ENCODE measurements around the gene BACH1.

Gene BACH1

GRCh38 chr21:29321217-29321616 lies 22.5 kb downstream of the BACH1 start:
- DNase-seq (ENCODE audit: low spot score) (no peak), ATAC-seq (ENCODE audit: low read depth) (no peak)
- no peaks in the 10 kb centered on the region for H3K9me3 ChIP-seq (ENCODE audit: severe bottlenecking)
- no peaks in the 10 kb centered on the region for H3K27me3 ChIP-seq (ENCODE audit: insufficient read depth, poor library complexity, severe bottlenecking)
- no peak overlapping the region for H3K27ac ChIP-seq (ENCODE audit: poor library complexity, severe bottlenecking)
- no peak overlapping the region for H3K4me3 ChIP-seq (ENCODE audit: severe bottlenecking)
- peaks cover 70% of the 10 kb centered on the region for H3K36me3 ChIP-seq (ENCODE audit: low read depth)
- no peak for TF ChIP-seq CTCF (IDR thresholded peaks at IDR 0.05; ENCODE audit: poor library complexity, severe bottlenecking)
- no peaks in the 10 kb centered on the region for H3K4me1 ChIP-seq (ENCODE audit: insufficient read depth, poor library complexity, severe bottlenecking)

- no peak overlapping the region for H3K27ac ChIP-seq (ENCODE audit: poor library complexity, severe bottlenecking)
- no peaks in the 10 kb centered on the region for H3K9me3 ChIP-seq (ENCODE audit: severe bottlenecking)
- no peaks in the 10 kb centered on the region for H3K4me1 ChIP-seq (ENCODE audit: insufficient read depth, poor library complexity, severe bottlenecking)
- no peak overlapping the region for H3K4me3 ChIP-seq (ENCODE audit: severe bottlenecking)
- DNase-seq (ENCODE audit: low spot score), result no peak
- no peak for ATAC-seq (ENCODE audit: low read depth)
- TF ChIP-seq CTCF (IDR thresholded peaks at IDR 0.05; ENCODE audit: poor library complexity, severe bottlenecking), result no peak
- no peaks in the 10 kb centered on the region for H3K27me3 ChIP-seq (ENCODE audit: insufficient read depth, poor library complexity, severe bottlenecking)
- peaks cover 70% of the 10 kb centered on the region for H3K36me3 ChIP-seq (ENCODE audit: low read depth)
Measured at GRCh38 chr21:29321932-29322928, 23.5 kb downstream of the BACH1 start.

- DNase-seq (ENCODE audit: low spot score) (no peak), ATAC-seq (ENCODE audit: low read depth) (no peak)
- Histone ChIP-seq H3K27me3 (ENCODE audit: insufficient read depth, poor library complexity, severe bottlenecking) (no peaks in the 10 kb centered on the region), H3K9me3 (ENCODE audit: severe bottlenecking) (no peaks in the 10 kb centered on the region), H3K36me3 (ENCODE audit: low read depth) (peaks cover 80% of the 10 kb centered on the region), H3K4me1 (ENCODE audit: insufficient read depth, poor library complexity, severe bottlenecking) (no peaks in the 10 kb centered on the region), H3K4me3 (ENCODE audit: severe bottlenecking) (no peak overlapping the region), H3K27ac (ENCODE audit: poor library complexity, severe bottlenecking) (no peak overlapping the region)
- TF ChIP-seq CTCF (IDR thresholded peaks at IDR 0.05; ENCODE audit: poor library complexity, severe bottlenecking), result no peak
Measured at GRCh38 chr21:29323189-29323588, 24.5 kb downstream of the BACH1 start.

- Histone ChIP-seq H3K27me3 (ENCODE audit: insufficient read depth, poor library complexity, severe bottlenecking) (no peaks in the 10 kb centered on the region), H3K4me3 (ENCODE audit: severe bottlenecking) (no peak overlapping the region), H3K27ac (ENCODE audit: poor library complexity, severe bottlenecking) (no peak overlapping the region), H3K36me3 (ENCODE audit: low read depth) (peaks cover 99% of the 10 kb centered on the region), H3K4me1 (ENCODE audit: insufficient read depth, poor library complexity, severe bottlenecking) (peaks cover 7% of the 10 kb centered on the region), H3K9me3 (ENCODE audit: severe bottlenecking) (no peaks in the 10 kb centered on the region)
- no peak for TF ChIP-seq CTCF (IDR thresholded peaks at IDR 0.05; ENCODE audit: poor library complexity, severe bottlenecking)
- ATAC-seq (ENCODE audit: low read depth), result no peak
- DNase-seq (ENCODE audit: low spot score), result no peak
Measured at GRCh38 chr21:29326914-29327554, 28.3 kb downstream of the BACH1 start.

Measured in RWPE2 (cell line).